ENCODE results near the gene IL1RL2. TPM values are rescaled to one million over a fixed set of nuclear protein-coding genes. Genes with fewer than 3 reads are reported as not detected.

The IL1RL2 gene
- total and polyA plus RNA-seq, 2 of the 8 experiments (the other 6 are each of a cell fraction or from before 2014, with no cell fraction given): not detected

GRCh38 chr2:102240640-102241370 lies 54.0 kb downstream of the IL1RL2 start (continued):
- TF ChIP-seq SUZ12 (IDR thresholded peaks at IDR 0.05; ENCODE audit: low read length): no peak
- TF ChIP-seq SIN3A (conservative IDR thresholded peaks at IDR 0.05 in 1 of 2, IDR thresholded peaks at IDR 0.05 in 1 of 2; ENCODE audit: low read depth in 1 of 2, low read length in 2 of 2): no peak
- TF ChIP-seq RNF2 (IDR thresholded peaks at IDR 0.05; ENCODE audit: borderline replicate concordance, low read depth, low read length, missing control alignments, poor library complexity, severe bottlenecking): no peak
- 0 out of 2 replicates have a peak, but pooled peaks have one; percentile 20 for TF ChIP-seq RXRA (IDR thresholded peaks at IDR 0.05; ENCODE audit: insufficient read depth, low read depth, low read length)
- peak; percentile 53; the same call in 1 of the 2 replicates for TF ChIP-seq YY1 (IDR thresholded peaks at IDR 0.05; ENCODE audit: low read depth, low read length)
- no peak for TF ChIP-seq CHD7 (IDR thresholded peaks at IDR 0.05; ENCODE audit: insufficient replicate concordance, low read length)
- no peak for TF ChIP-seq ZNF274 (IDR thresholded peaks at IDR 0.05; ENCODE audit: borderline replicate concordance, extremely low read depth, low read length)
- no peak for TF ChIP-seq HDAC6 (IDR thresholded peaks at IDR 0.05; ENCODE audit: low read depth, low read length)
- TF ChIP-seq POU5F1 (IDR thresholded peaks at IDR 0.05; ENCODE audit: low read depth, low read length): no peak
